ENCODE data around the gene MIPEP. TPM values are rescaled to one million over a fixed set of nuclear protein-coding genes. Genes with fewer than 3 reads are reported as not detected.

Gene MIPEP
- polyA plus RNA-seq, 1 donor (not counting 4 experiments of a cell fraction or from before 2014, with no cell fraction given), result 35.0 TPM

DNA sequence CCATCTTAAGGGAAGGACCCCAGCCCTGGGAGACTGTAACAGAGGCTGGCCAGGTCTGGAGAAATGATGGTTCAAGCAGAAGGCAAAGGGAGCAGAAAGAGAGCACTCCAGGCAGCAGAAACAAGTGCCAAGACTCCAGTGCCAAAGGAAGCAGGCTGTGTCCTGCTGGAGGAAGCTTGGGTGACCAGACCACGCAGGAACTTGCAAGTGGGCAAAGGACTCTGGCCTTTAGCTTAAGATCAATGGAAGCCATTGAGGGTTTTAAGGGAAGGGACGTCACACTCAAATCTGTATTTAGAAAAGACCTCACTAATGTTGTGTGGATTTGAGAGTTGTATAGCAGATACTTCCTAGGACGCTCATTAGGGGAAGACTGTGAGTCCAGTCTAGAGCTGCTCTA is 95.5 kb downstream of the MIPEP start:
- Histone ChIP-seq H3K4me1 (ENCODE audit: control insufficient read depth, extremely low read depth, insufficient read depth, low read length) (no peaks in the 10 kb centered on the region), H4K20me1 (ENCODE audit: control insufficient read depth, extremely low read depth, insufficient read depth, low read length) (no peaks in the 10 kb centered on the region), H3K9me1 (ENCODE audit: control insufficient read depth, extremely low read depth, insufficient read depth, low read length) (no peaks in the 10 kb centered on the region), H2AFZ (ENCODE audit: control insufficient read depth, low read length) (no peak overlapping the region), H3K4me2 (ENCODE audit: control insufficient read depth, extremely low read depth, insufficient read depth, low read depth, low read length) (no peak overlapping the region), H3K36me3 (ENCODE audit: control insufficient read depth in 2 of 2, extremely low read depth in 1 of 2, insufficient read depth in 2 of 2, low read length in 2 of 2) (no peaks in the 10 kb centered on the region), H3K27me3 (ENCODE audit: control insufficient read depth, extremely low read depth, insufficient read depth, low read length) (no peaks in the 10 kb centered on the region), H3K79me2 (ENCODE audit: control insufficient read depth, insufficient read depth, low read length) (no peaks in the 10 kb centered on the region), H3K9me3 (ENCODE audit: control insufficient read depth, low read depth, low read length) (peaks cover 2% of the 10 kb centered on the region), H3K4me3 (ENCODE audit: control insufficient read depth in 2 of 3, extremely low read depth in 1 of 3, insufficient read depth in 2 of 3, low read depth in 1 of 3, low read length in 3 of 3) (no peak overlapping the region), H3K9ac (ENCODE audit: control insufficient read depth, extremely low read depth, insufficient read depth, low read length) (no peak overlapping the region), H3K27ac (ENCODE audit: control insufficient read depth, insufficient read depth, low read length) (no peak overlapping the region)
- no peak for FAIRE-seq
- no peak for DNase-seq (ENCODE audit: low read depth, low spot score)
- dilution Hi-C loops (cut with MboI; ENCODE audit: extremely low pct_ligation_motif_present, low sequenced_read_pairs), result no loop called here
- TF ChIP-seq CTCF (optimal IDR thresholded peaks at IDR 0.05 in 1 of 3, IDR thresholded peaks at IDR 0.05 in 1 of 3, conservative IDR thresholded peaks at IDR 0.05 in 1 of 3; ENCODE audit: extremely low read depth in 1 of 3, insufficient read depth in 2 of 3, low read length in 3 of 3) (no peak), EZH2 (IDR thresholded peaks at IDR 0.05; ENCODE audit: low read length) (no peak)

- Histone ChIP-seq H3K9me3 (ENCODE audit: control insufficient read depth, low read depth, low read length) (no peaks in the 10 kb centered on the region), H3K9ac (ENCODE audit: control insufficient read depth, extremely low read depth, insufficient read depth, low read length) (no peak overlapping the region), H3K27ac (ENCODE audit: control insufficient read depth, insufficient read depth, low read length) (no peak overlapping the region), H2AFZ (ENCODE audit: control insufficient read depth, low read length) (no peak overlapping the region), H4K20me1 (ENCODE audit: control insufficient read depth, extremely low read depth, insufficient read depth, low read length) (no peaks in the 10 kb centered on the region), H3K36me3 (ENCODE audit: control insufficient read depth in 2 of 2, extremely low read depth in 1 of 2, insufficient read depth in 2 of 2, low read length in 2 of 2) (no peaks in the 10 kb centered on the region), H3K4me3 (ENCODE audit: control insufficient read depth in 2 of 3, extremely low read depth in 1 of 3, insufficient read depth in 2 of 3, low read depth in 1 of 3, low read length in 3 of 3) (no peak overlapping the region), H3K4me1 (ENCODE audit: control insufficient read depth, extremely low read depth, insufficient read depth, low read length) (no peaks in the 10 kb centered on the region), H3K27me3 (ENCODE audit: control insufficient read depth, extremely low read depth, insufficient read depth, low read length) (no peaks in the 10 kb centered on the region), H3K9me1 (ENCODE audit: control insufficient read depth, extremely low read depth, insufficient read depth, low read length) (no peaks in the 10 kb centered on the region), H3K4me2 (ENCODE audit: control insufficient read depth, extremely low read depth, insufficient read depth, low read depth, low read length) (no peak overlapping the region), H3K79me2 (ENCODE audit: control insufficient read depth, insufficient read depth, low read length) (no peaks in the 10 kb centered on the region)
- dilution Hi-C loops (cut with MboI; ENCODE audit: extremely low pct_ligation_motif_present, low sequenced_read_pairs), result no loop called here
- TF ChIP-seq EZH2 (IDR thresholded peaks at IDR 0.05; ENCODE audit: low read length) (no peak), CTCF (optimal IDR thresholded peaks at IDR 0.05 in 1 of 3, IDR thresholded peaks at IDR 0.05 in 1 of 3, conservative IDR thresholded peaks at IDR 0.05 in 1 of 3; ENCODE audit: extremely low read depth in 1 of 3, insufficient read depth in 2 of 3, low read length in 3 of 3) (no peak)
- DNase-seq (ENCODE audit: low read depth, low spot score), result no peak
- no peak for FAIRE-seq
Measured at GRCh38 chr13:23792680-23793079, 96.5 kb downstream of the MIPEP start.
